ACHN (cell line): ENCODE results near the gene CEP295NL.
"Not testable (repeated sequence)": the region's sequence is repeated elsewhere in the genome, so short reads cannot be mapped to it uniquely, and the experiment has no call there.

Experiments used
- DNase-seq: peaks from one replicate; pipeline ENCODE4 v3.0.0-alpha.2; 2015
- in situ Hi-C: cut with HindIII; loops from 2 replicates; pipeline ENCODE4 v1.10.0; 2017; ENCODE audit warnings: low sequenced_read_pairs, low pct_ligation_motif_present, low pct_unique_long_range_greater_than_20kb

Gene CEP295NL

DNA sequence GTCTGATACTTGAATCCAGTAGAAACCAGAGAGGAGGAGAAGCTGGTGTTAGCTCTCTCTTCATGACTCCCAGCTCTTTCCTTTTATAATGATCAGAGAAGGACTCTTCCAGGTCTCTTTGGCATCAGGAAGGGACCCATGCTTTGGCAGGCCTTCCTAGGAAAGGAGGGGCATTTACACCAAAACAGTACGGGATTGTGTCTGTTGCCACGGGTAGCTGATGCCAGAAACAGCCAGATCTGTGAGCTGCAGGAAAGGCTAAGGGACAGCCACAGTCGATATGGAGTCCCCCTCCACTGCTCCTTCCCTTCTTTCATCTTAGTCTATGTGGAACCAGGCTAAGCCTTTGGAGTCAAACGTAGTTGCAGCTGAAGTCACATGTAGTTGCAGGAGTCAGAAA, 9.3 kb downstream of the CEP295NL start:
- in situ Hi-C loops = no loop called here
- DNase-seq = no peak

- in situ Hi-C loops = no loop called here
- no peak for DNase-seq
These were observed 10.0 kb downstream of the CEP295NL start for GRCh38 chr17:78892936-78893379.

- no peak for DNase-seq
- in situ Hi-C loops = no loop called here
These were observed 10.5 kb downstream of the CEP295NL start for GRCh38 chr17:78892520-78892919.

DNA sequence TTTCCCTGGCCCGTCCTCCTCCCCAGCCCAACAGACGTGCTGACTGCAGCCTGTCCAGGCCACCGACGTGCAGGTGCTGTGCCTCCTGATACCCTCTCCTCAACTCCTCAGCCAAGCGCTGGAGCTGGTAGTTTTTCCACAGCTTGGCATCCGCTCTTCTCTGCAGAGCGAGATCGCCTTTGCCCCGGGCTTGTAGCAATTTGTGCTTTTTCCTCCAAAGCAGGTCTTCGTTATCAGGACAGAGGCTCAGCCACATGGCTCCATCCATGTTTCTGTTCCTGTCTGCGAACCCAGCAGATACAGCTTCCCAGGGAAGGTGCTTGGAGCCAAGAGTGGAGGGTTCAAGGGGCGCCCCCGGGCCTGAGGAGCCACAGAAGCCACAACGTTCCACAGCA, 10.9 kb downstream of the CEP295NL start:
- no peak for DNase-seq
- in situ Hi-C loops = no loop called here

DNA sequence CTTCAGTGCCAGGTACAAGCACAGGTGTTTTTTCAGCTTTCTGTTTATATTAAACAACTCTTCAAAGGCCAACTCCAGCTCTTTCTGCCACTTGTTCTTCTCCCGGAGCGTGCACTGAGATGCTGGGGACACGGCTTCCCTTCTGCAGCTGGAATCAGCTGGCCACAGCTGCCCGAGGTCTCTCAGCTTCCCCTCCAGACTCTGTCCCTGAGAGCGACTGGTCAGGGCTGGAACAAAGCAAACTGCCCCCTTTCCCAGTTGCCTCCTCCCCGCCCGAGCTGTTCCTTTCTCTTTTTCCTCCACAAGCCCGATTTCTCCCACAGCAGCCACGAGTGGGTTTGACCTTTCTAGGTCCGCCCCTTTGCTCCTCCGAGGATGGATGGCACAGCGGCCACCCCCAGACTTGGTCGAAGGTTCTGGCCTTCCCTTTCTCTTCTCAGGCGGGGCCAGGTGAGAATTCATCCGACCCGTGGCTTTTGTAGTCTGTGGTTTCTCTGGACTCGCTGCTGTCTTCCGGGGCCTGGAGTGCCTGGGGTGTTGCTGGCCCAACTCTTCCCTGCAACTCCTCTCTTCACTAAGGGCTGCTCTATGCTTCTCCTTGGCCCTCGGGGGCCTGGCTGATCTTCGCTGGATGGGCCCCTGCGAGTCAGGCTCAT, 11.5 kb downstream of the CEP295NL start:
- DNase-seq = no peak
- in situ Hi-C loops = no loop called here

DNA sequence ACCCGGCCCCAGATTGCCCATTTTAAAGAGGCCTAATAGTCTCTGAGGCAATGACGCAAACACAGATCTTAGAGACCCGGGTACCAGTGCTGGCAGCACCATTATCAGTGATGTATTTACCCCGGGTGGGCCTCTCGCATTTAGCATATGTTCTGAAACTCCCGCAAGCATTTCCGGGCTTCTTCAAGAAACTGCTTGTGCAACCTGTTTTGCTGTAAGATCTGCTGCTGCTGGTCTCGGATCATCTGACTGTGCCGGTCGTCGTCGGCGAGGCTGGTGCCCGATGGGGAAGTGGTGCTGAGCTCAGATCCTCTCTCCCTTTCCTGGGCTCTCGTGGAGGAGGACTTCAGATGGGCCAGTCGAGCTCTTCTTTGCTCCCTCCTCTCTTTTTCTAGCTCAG, 12.5 kb downstream of the CEP295NL start:
- in situ Hi-C loops = no loop called here
- DNase-seq = no peak

GRCh38 chr17:78890096-78890495, 12.9 kb downstream of the CEP295NL start:
- in situ Hi-C loops, DNase-seq: not testable (repeated sequence)

GRCh38 chr17:78889531-78889930, 13.5 kb downstream of the CEP295NL start:
- no peak for DNase-seq

DNA sequence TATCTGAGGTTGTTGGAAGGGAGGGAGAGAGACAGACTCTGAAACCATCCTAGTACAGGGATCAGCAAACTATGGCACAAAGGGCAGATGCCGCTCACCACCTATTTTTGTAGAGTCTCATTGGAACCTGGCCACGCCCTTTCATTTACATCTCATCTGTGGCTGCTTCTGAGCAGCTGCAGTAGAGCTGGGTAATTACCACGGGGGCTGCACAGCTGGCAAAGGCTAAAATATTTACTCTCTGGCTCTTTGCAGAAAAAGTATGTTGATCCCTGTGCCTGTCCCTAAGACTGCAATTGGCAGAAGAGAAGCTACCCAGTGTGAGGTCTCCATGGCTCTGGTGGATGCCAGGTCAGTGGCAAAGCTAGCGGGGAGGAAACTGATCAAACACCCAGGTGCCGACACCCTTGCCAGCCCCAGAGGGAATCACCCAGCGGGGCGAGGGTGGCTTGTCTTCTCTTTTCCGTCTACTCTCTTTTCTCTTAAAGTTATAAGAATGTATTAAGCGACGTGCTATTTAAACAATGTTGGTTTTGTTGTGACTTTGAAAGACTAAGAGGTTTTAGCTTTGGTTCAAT, 14.0 kb downstream of the CEP295NL start:
- no peak for DNase-seq
- in situ Hi-C loops = no loop called here

More at GRCh38 chr17:78889531-78889930, 13.5 kb downstream of the CEP295NL start:
- in situ Hi-C loops = no loop called here

GRCh38 chr17:78886954-78887353, 16.0 kb downstream of the CEP295NL start:
- in situ Hi-C loops = no loop called here
- no peak for DNase-seq

- in situ Hi-C loops = no loop called here
- no peak for DNase-seq
These were observed 17.0 kb downstream of the CEP295NL start for GRCh38 chr17:78885956-78886355.

GRCh38 chr17:78884876-78885667, 17.9 kb downstream of the CEP295NL start:
- in situ Hi-C loops = no loop called here
- DNase-seq = no peak

DNA sequence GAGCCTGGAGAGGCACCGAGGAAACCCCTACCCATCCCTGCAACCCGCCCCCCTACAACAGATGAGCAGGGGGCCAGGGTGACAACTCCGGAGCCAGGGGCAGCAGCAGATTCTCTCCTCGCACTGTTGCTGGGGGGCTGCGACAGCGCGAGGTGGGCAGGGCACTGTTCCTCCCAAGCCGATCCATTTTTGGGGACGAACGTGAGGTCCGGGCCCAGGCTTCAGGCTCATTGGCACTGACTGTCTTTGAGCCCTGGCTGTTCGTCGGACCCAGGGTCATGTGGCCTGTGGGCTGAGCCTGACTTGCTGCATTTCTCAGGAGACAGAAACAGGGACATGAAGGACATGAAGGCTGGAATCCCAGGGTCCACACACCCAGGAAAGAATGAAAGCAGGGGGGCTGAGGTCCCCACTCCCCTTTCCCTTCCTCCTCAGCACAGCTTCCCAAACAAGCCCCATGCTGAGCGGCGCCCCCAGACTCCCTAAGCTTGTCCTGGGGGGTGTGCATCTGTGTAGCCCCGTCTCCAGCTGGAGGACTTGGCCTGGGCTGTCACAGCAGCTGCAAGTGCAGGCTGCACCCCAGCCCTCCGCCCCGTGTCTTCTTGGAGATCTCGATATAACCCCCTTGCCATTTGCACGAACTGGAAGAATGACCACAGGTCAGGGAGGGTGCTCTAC, 18.7 kb downstream of the CEP295NL start:
- DNase-seq = peak; percentile 38
- in situ Hi-C loops = no loop called here

- in situ Hi-C loops = no loop called here
- DNase-seq = peak; percentile 94
These were observed 19.4 kb downstream of the CEP295NL start for GRCh38 chr17:78883533-78884131.

- in situ Hi-C loops = no loop called here
- peak; percentile 84 for DNase-seq
These were observed 19.9 kb downstream of the CEP295NL start for GRCh38 chr17:78883089-78883532.

DNA sequence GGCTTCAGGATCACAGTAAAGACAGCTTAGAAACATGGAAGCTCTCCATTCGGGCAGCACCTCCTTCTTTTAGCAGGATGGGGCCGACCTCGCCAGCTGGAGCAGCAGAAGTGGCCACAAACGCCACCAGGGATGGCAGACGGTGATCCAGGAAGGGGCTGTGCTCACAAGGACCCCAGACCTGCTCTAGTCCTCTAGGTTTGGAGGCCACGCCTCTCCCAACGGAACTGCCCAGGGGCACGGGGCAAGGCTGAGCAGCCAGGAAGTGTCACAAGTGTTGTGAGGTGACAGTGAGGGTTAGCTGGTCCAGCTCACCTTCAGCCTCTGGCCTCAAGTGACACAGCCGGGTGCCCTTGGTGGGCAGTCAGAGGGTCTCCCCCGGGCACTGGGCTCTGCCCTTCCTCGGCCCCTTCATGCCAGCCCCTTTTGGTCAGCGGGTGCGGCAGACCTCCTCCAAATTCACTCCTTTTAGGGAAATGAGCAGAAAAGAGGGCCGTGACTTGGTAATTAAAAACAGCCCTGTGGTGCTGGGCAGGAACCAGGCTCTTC, 20.4 kb downstream of the CEP295NL start:
- no peak for DNase-seq
- in situ Hi-C loops = no loop called here

DNA sequence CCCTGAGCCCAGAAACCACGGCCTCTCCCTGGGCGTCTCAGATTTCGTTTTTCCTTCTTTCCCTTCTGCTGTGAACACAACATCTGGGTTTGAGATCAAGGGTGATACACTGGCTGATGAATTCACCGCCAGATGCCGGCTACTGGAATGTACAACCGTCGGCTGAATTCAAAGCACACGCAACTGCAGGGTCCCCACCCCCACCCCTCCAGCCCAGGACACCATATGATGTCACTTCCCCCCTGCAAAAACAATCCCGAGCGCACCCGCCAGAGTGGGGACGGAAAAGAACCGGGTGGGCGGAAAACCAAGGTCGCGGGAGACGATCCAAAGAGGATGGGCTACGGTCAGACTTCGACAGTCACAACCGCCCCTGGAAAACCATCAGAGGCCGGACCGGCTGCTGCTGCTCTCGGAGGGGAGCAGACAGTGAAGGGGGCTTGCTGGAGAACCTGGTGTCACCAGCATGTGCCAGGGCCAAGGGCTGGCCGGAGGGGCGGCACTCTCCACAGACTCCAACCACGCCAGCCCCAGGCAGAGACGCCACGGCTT, 23.3 kb downstream of the CEP295NL start:
- in situ Hi-C loops = no loop called here
- no peak for DNase-seq

DNA sequence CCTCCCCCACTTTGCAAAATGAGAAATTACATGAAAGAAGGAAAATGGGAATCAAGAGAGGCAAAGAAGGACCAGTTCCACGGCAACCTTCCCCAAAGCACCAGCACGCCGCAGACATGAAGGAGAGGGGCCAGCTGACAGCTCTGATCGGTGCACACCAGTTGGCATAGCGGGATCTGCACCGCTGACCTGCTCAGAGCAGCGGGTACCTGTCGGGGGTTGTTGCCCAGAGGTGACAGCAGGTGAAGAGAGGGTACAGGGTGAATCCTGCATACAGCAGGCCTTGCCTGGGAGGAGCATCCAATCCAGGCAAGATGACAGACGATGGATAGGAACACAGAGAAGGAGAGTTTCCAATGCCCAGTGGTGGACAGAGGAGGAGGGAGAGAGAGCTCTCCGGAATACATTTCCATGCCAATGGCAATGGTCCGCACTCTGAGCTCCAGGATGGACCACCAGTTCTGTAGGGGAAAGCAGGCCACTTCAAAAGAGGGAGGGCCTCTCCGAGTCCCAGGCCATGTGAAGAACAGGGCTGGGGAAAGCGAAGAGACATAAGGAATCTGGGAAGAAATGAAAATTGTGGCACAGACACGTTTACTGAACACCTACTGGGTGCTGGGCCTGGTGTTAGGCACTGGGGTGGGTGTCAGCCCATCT, 24.0 kb downstream of the CEP295NL start:
- in situ Hi-C loops = no loop called here
- no peak for DNase-seq
